ENCODE data around the gene EIF3B.

Gene EIF3B

GRCh38 chr7:2409745-2410414 lies 55.3 kb downstream of the EIF3B start:
- Histone ChIP-seq H3K27ac (ENCODE audit: poor library complexity, severe bottlenecking) (no peak overlapping the region), H3K36me3 (ENCODE audit: low read depth) (no peaks in the 10 kb centered on the region), H3K4me1 (ENCODE audit: insufficient read depth, poor library complexity, severe bottlenecking) (no peaks in the 10 kb centered on the region), H3K27me3 (ENCODE audit: insufficient read depth, poor library complexity, severe bottlenecking) (no peaks in the 10 kb centered on the region), H3K4me3 (ENCODE audit: severe bottlenecking) (no peak overlapping the region), H3K9me3 (ENCODE audit: severe bottlenecking) (no peaks in the 10 kb centered on the region)
- ATAC-seq (ENCODE audit: low read depth) = no peak
- DNase-seq (ENCODE audit: low spot score) = no peak
- TF ChIP-seq CTCF (IDR thresholded peaks at IDR 0.05; ENCODE audit: poor library complexity, severe bottlenecking) = no peak

GRCh38 chr7:2411049-2411448 lies 56.4 kb downstream of the EIF3B start:
- Histone ChIP-seq H3K4me1 (ENCODE audit: insufficient read depth, poor library complexity, severe bottlenecking) (no peaks in the 10 kb centered on the region), H3K27me3 (ENCODE audit: insufficient read depth, poor library complexity, severe bottlenecking) (no peaks in the 10 kb centered on the region), H3K27ac (ENCODE audit: poor library complexity, severe bottlenecking) (no peak overlapping the region), H3K4me3 (ENCODE audit: severe bottlenecking) (no peak overlapping the region), H3K36me3 (ENCODE audit: low read depth) (no peaks in the 10 kb centered on the region), H3K9me3 (ENCODE audit: severe bottlenecking) (no peaks in the 10 kb centered on the region)
- DNase-seq (ENCODE audit: low spot score) = no peak
- no peak for ATAC-seq (ENCODE audit: low read depth)
- TF ChIP-seq CTCF (IDR thresholded peaks at IDR 0.05; ENCODE audit: poor library complexity, severe bottlenecking) = no peak

GRCh38 chr7:2411815-2412586 lies 57.4 kb downstream of the EIF3B start:
- no peak for TF ChIP-seq CTCF (IDR thresholded peaks at IDR 0.05; ENCODE audit: poor library complexity, severe bottlenecking)
- no peaks in the 10 kb centered on the region for H3K4me1 ChIP-seq (ENCODE audit: insufficient read depth, poor library complexity, severe bottlenecking)
- DNase-seq (ENCODE audit: low spot score) (no peak), ATAC-seq (ENCODE audit: low read depth) (no peak)
- H3K27ac ChIP-seq (ENCODE audit: poor library complexity, severe bottlenecking) = no peak overlapping the region
- H3K36me3 ChIP-seq (ENCODE audit: low read depth) = no peaks in the 10 kb centered on the region
- no peaks in the 10 kb centered on the region for H3K27me3 ChIP-seq (ENCODE audit: insufficient read depth, poor library complexity, severe bottlenecking)
- no peaks in the 10 kb centered on the region for H3K9me3 ChIP-seq (ENCODE audit: severe bottlenecking)
- no peak overlapping the region for H3K4me3 ChIP-seq (ENCODE audit: severe bottlenecking)

- ATAC-seq (ENCODE audit: low read depth) = no peak
- TF ChIP-seq CTCF (IDR thresholded peaks at IDR 0.05; ENCODE audit: poor library complexity, severe bottlenecking) = no peak
- H3K36me3 ChIP-seq (ENCODE audit: low read depth) = no peaks in the 10 kb centered on the region
- no peaks in the 10 kb centered on the region for H3K9me3 ChIP-seq (ENCODE audit: severe bottlenecking)
- no peaks in the 10 kb centered on the region for H3K27me3 ChIP-seq (ENCODE audit: insufficient read depth, poor library complexity, severe bottlenecking)
- no peak overlapping the region for H3K27ac ChIP-seq (ENCODE audit: poor library complexity, severe bottlenecking)
- no peak for DNase-seq (ENCODE audit: low spot score)
- H3K4me1 ChIP-seq (ENCODE audit: insufficient read depth, poor library complexity, severe bottlenecking) = no peaks in the 10 kb centered on the region
- no peak overlapping the region for H3K4me3 ChIP-seq (ENCODE audit: severe bottlenecking)
These were observed 58.1 kb downstream of the EIF3B start for GRCh38 chr7:2412587-2413201.

Data from RWPE2 (cell line).